Nephron (organoid): Measurements from ENCODE around the gene TRPV3.

ENCODE experiments used
- H3K27ac Mint-ChIP-seq, 3 experiments: 2 replicates each; pipeline ENCODE4 v1.8.0; 2020; ENCODE audit warnings: mixed read lengths in 3 of 3, mild to moderate bottlenecking in 2 of 3, moderate library complexity in 1 of 3
- H3K27me3 Mint-ChIP-seq: 2 replicates; pipeline ENCODE4 v1.8.0; 2021; ENCODE audit warnings: low read depth, mild to moderate bottlenecking, moderate library complexity, mixed read lengths
- H3K36me3 Mint-ChIP-seq: 2 replicates; pipeline ENCODE4 v1.8.0; 2020; ENCODE audit warnings: low read depth, mixed read lengths
- H3K4me1 Mint-ChIP-seq: 2 replicates; pipeline ENCODE4 v1.8.0; 2020; ENCODE audit warnings: mixed read lengths
- H3K4me3 Mint-ChIP-seq, 3 experiments: 2 replicates each; pipeline ENCODE4 v1.8.0; 2020; ENCODE audit warnings: mild to moderate bottlenecking in 3 of 3, mixed read lengths in 3 of 3, moderate library complexity in 2 of 3
- H3K9me3 Mint-ChIP-seq: 2 replicates; pipeline ENCODE4 v1.8.0; 2020; ENCODE audit warnings: mixed read lengths
- TF ChIP-seq, protein P1 (sequence below), 3 experiments: fragments of 200-600 bp; sonication (generic); IDR thresholded peaks; one replicate each; pipeline ENCODE4 v1.5.0; 2021; ENCODE audit warnings: antibody characterized with exemption in 3 of 3; ENCODE audit not compliant: unreplicated experiment in 3 of 3

Gene TRPV3

GRCh38 chr17:3533752-3534151 is 23.9 kb downstream of the TRPV3 start:
- Mint-ChIP-seq H3K4me3 (no peak overlapping the region), H3K36me3 (no peaks in the 10 kb centered on the region), H3K4me1 (peaks cover 5% of the 10 kb centered on the region), H3K27me3 (peaks cover 4% of the 10 kb centered on the region), H3K27ac (peak overlapping the region in 1 of 3 experiments; percentile 52), H3K9me3 (no peaks in the 10 kb centered on the region)
- TF ChIP-seq, protein P1, sequence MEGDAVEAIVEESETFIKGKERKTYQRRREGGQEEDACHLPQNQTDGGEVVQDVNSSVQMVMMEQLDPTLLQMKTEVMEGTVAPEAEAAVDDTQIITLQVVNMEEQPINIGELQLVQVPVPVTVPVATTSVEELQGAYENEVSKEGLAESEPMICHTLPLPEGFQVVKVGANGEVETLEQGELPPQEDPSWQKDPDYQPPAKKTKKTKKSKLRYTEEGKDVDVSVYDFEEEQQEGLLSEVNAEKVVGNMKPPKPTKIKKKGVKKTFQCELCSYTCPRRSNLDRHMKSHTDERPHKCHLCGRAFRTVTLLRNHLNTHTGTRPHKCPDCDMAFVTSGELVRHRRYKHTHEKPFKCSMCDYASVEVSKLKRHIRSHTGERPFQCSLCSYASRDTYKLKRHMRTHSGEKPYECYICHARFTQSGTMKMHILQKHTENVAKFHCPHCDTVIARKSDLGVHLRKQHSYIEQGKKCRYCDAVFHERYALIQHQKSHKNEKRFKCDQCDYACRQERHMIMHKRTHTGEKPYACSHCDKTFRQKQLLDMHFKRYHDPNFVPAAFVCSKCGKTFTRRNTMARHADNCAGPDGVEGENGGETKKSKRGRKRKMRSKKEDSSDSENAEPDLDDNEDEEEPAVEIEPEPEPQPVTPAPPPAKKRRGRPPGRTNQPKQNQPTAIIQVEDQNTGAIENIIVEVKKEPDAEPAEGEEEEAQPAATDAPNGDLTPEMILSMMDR (IDR thresholded peaks at IDR 0.05; ENCODE audit: unreplicated experiment in 3 of 3), result no peak

- no peaks in the 10 kb centered on the region for H3K36me3 Mint-ChIP-seq
- no peak overlapping the region for H3K4me3 Mint-ChIP-seq
- H3K9me3 Mint-ChIP-seq, result no peaks in the 10 kb centered on the region
- TF ChIP-seq, protein P1 (IDR thresholded peaks at IDR 0.05; ENCODE audit: unreplicated experiment in 3 of 3), result no peak
- H3K27me3 Mint-ChIP-seq, result peaks cover 4% of the 10 kb centered on the region
- H3K27ac Mint-ChIP-seq, result no peak overlapping the region
- H3K4me1 Mint-ChIP-seq, result peaks cover 10% of the 10 kb centered on the region
Measured at GRCh38 chr17:3532859-3533142, 24.8 kb downstream of the TRPV3 start.

GRCh38 chr17:3532106-3532858 is 25.3 kb downstream of the TRPV3 start:
- Mint-ChIP-seq H3K4me3 (no peak overlapping the region), H3K36me3 (no peaks in the 10 kb centered on the region), H3K27me3 (peaks cover 4% of the 10 kb centered on the region), H3K9me3 (no peaks in the 10 kb centered on the region), H3K27ac (no peak overlapping the region), H3K4me1 (peaks cover 10% of the 10 kb centered on the region)
- TF ChIP-seq, protein P1 (IDR thresholded peaks at IDR 0.05; ENCODE audit: unreplicated experiment in 3 of 3), result no peak

DNA sequence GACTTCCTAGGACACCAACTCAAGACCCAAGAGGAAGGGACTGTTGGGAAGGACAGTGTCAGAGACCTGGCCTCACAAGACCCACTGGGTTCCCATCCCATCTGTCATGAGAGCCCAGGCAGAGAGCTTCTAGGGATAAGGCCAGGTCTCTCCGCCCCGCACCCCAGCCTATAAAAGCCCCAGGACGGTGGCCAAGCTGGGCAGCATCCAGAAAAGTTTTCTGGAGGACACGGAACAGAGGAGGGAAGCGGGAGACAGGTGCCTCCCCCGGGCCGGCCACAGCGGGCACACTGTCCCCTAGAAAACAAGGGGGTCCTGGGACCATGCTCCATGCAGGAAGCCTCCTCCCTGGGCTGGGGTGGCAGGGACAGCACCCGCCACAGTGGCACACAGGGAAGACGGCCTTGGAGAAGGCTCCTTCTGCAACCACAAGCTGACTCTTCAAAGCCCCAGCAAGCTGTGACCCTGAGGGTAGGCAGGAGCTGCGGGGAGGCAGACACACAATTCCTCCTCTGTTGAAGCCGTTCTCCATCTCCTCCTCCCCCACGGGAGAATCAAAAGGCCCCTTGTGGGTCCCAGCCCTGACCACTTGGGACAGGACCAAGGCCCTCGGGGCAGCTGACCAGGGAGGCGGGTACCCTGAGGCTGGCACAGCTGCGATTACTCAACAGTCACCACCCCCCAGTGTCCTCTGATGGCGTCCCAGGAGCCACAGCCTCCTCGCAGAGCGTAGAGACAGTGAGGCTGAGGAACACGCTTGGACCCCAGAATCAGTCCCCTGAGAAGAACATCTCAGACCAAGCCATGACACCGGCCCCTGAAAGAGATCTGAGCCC is 26.1 kb downstream of the TRPV3 start:
- Mint-ChIP-seq H3K27me3 (peaks cover 4% of the 10 kb centered on the region), H3K36me3 (no peaks in the 10 kb centered on the region), H3K27ac (no peak overlapping the region), H3K9me3 (no peaks in the 10 kb centered on the region), H3K4me1 (peaks cover 10% of the 10 kb centered on the region), H3K4me3 (no peak overlapping the region)
- TF ChIP-seq, protein P1 (IDR thresholded peaks at IDR 0.05; ENCODE audit: unreplicated experiment in 3 of 3), result no peak

- peaks cover 4% of the 10 kb centered on the region for H3K4me1 Mint-ChIP-seq
- no peaks in the 10 kb centered on the region for H3K36me3 Mint-ChIP-seq
- H3K27me3 Mint-ChIP-seq, result no peaks in the 10 kb centered on the region
- TF ChIP-seq, protein P1 (IDR thresholded peaks at IDR 0.05; ENCODE audit: unreplicated experiment in 3 of 3), result no peak
- peak overlapping the region in 1 of 3 experiments; percentile 37 for H3K27ac Mint-ChIP-seq
- no peak overlapping the region for H3K4me3 Mint-ChIP-seq
- no peaks in the 10 kb centered on the region for H3K9me3 Mint-ChIP-seq
Measured at GRCh38 chr17:3529817-3530741, 27.5 kb downstream of the TRPV3 start.
